Activated CD4-positive, alpha-beta T cell treated with anti-CD3 and anti-CD28 coated beads for 36 hours (primary cell): ENCODE data around the gene CLASP2. TPM values are rescaled to one million over a fixed set of nuclear protein-coding genes. Genes with fewer than 3 reads are reported as not detected.
"Not testable (repeated sequence)": the region's sequence is repeated elsewhere in the genome, so short reads cannot be mapped to it uniquely, and the experiment has no call there.

Experiments used
- ATAC-seq: fragments of 200-7000 bp; cut with Tn5 transposase; one replicate; pipeline ENCODE4 v1.10.0; 2021; ENCODE audit warnings: mild to moderate bottlenecking, moderate library complexity
- CTCF ChIA-PET: fragments of 350-600 bp; sonication (Branson Sonifier 250); formaldehyde crosslinking; loops from one replicate; lab custom pipeline; 2021; ENCODE audit warnings: antibody characterized with exemption; lab: Charles Lee
- POLR2A ChIA-PET: fragments of 350-600 bp; sonication (Branson Sonifier 250); formaldehyde crosslinking; loops from one replicate; lab custom pipeline; 2021; ENCODE audit warnings: antibody characterized with exemption, inconsistent platforms; lab: Charles Lee
- DNase-seq: peaks from one replicate; pipeline ENCODE4 v3.0.0-alpha.2; 2020
- H3K27ac Mint-ChIP-seq: one replicate; pipeline ENCODE4 v1.8.0; 2021; ENCODE audit warnings: mixed read lengths
- H3K27me3 Mint-ChIP-seq: one replicate; pipeline ENCODE4 v1.8.0; 2021; ENCODE audit warnings: mixed read lengths
- H3K36me3 Mint-ChIP-seq: one replicate; pipeline ENCODE4 v1.8.0; 2021; ENCODE audit warnings: low read depth, mixed read lengths
- H3K4me1 Mint-ChIP-seq: one replicate; pipeline ENCODE4 v1.8.0; 2021; ENCODE audit warnings: mixed read lengths
- H3K4me3 Mint-ChIP-seq: one replicate; pipeline ENCODE4 v1.8.0; 2021; ENCODE audit warnings: mild to moderate bottlenecking, moderate library complexity, mixed read lengths
- H3K9me3 Mint-ChIP-seq: one replicate; pipeline ENCODE4 v1.8.0; 2021; ENCODE audit warnings: low read depth, mixed read lengths
- intact Hi-C, 2 experiments: fragments of 100-400 bp; cut with DNase I in 1 of 2; cut with micrococcal nuclease in 1 of 2; formaldehyde crosslinking; loops; one replicate each; pipeline versions ENCODE4 v1.14.2 to v1.15.1; 2022 to 2024; cut with DNase I, micrococcal nuclease
- total RNA-seq, 2 experiments: library from RNA; stranded (reverse); gene quantifications; one replicate each; pipeline ENCODE4 v1.2.3, GENCODE V29; 2021

CLASP2 gene
- total RNA-seq, 2 experiments from 2014 or later: 45.5 to 68.5 TPM

- CTCF ChIA-PET: interaction anchor here (0.6 kb wide), 1 partner anchor 8 kb away, joined by 4 read pairs; no protein-coding TSS in a partner anchor
- peaks cover 30% of the 10 kb centered on the region for H3K36me3 Mint-ChIP-seq
- intact Hi-C loops: no loop called here
Measured at GRCh38 chr3:33496449-33496848, 221.6 kb downstream of the CLASP2 start.

GRCh38 chr3:33491721-33492120 is 226.3 kb downstream of the CLASP2 start:
- DNase-seq: no peak
- ChIA-PET CTCF (no interaction called here), POLR2A (no interaction called here)
- Mint-ChIP-seq H3K4me1 (no peaks in the 10 kb centered on the region), H3K27ac (no peak overlapping the region), H3K36me3 (peaks cover 4% of the 10 kb centered on the region), H3K27me3 (no peaks in the 10 kb centered on the region), H3K4me3 (no peak overlapping the region), H3K9me3 (no peaks in the 10 kb centered on the region)
- intact Hi-C loops: no loop called here
- ATAC-seq: no peak

More at GRCh38 chr3:33496449-33496848, 221.6 kb downstream of the CLASP2 start:
- Mint-ChIP-seq H3K4me3 (no peak overlapping the region), H3K4me1 (no peaks in the 10 kb centered on the region), H3K27ac (no peak overlapping the region), H3K27me3 (no peaks in the 10 kb centered on the region), H3K9me3 (peaks cover 2% of the 10 kb centered on the region)
- POLR2A ChIA-PET: no interaction called here
- DNase-seq (no peak), ATAC-seq (no peak)

- Mint-ChIP-seq H3K36me3 (peaks cover 4% of the 10 kb centered on the region), H3K9me3 (no peaks in the 10 kb centered on the region), H3K4me3 (no peak overlapping the region), H3K4me1 (no peaks in the 10 kb centered on the region), H3K27me3 (no peaks in the 10 kb centered on the region), H3K27ac (no peak overlapping the region)
- POLR2A ChIA-PET: no interaction called here
- CTCF ChIA-PET: no interaction called here
- no peak for ATAC-seq
- intact Hi-C loops: no loop called here
- no peak for DNase-seq
Measured at GRCh38 chr3:33490641-33491241, 227.3 kb downstream of the CLASP2 start.

GRCh38 chr3:33488683-33489082 is 229.4 kb downstream of the CLASP2 start:
- Mint-ChIP-seq H3K4me3 (no peak overlapping the region), H3K36me3 (peaks cover 4% of the 10 kb centered on the region), H3K4me1 (no peaks in the 10 kb centered on the region), H3K9me3 (no peaks in the 10 kb centered on the region), H3K27me3 (no peaks in the 10 kb centered on the region), H3K27ac (no peak overlapping the region)
- no peak for DNase-seq
- ChIA-PET POLR2A (no interaction called here), CTCF (interaction anchor here (0.7 kb wide), 1 partner anchor 8 kb away, joined by 4 read pairs; no protein-coding TSS in a partner anchor)
- no peak for ATAC-seq
- intact Hi-C loops: no loop called here

- ATAC-seq (no peak), DNase-seq (no peak)
- no peak overlapping the region for H3K4me3 Mint-ChIP-seq
- intact Hi-C loops: no loop called here
- peaks cover 4% of the 10 kb centered on the region for H3K36me3 Mint-ChIP-seq
- H3K4me1 Mint-ChIP-seq: no peaks in the 10 kb centered on the region
- CTCF ChIA-PET: interaction anchor here (0.7 kb wide), 1 partner anchor 8 kb away, joined by 4 read pairs; no protein-coding TSS in a partner anchor
- H3K27ac Mint-ChIP-seq: no peak overlapping the region
- POLR2A ChIA-PET: no interaction called here
- H3K27me3 Mint-ChIP-seq: no peaks in the 10 kb centered on the region
- H3K9me3 Mint-ChIP-seq: no peaks in the 10 kb centered on the region
Measured at GRCh38 chr3:33488246-33488645, 229.8 kb downstream of the CLASP2 start.

- no peak for DNase-seq
- ATAC-seq: no peak
- intact Hi-C loops: no loop called here
- POLR2A ChIA-PET: no interaction called here
- no peaks in the 10 kb centered on the region for H3K36me3 Mint-ChIP-seq
- no peak overlapping the region for H3K27ac Mint-ChIP-seq
- H3K9me3 Mint-ChIP-seq: no peaks in the 10 kb centered on the region
- no peaks in the 10 kb centered on the region for H3K4me1 Mint-ChIP-seq
- H3K4me3 Mint-ChIP-seq: no peak overlapping the region
- H3K27me3 Mint-ChIP-seq: no peaks in the 10 kb centered on the region
- CTCF ChIA-PET: interaction anchor here (1.2 kb wide), 1 partner anchor 109 kb away, joined by 3 read pairs; no protein-coding TSS in a partner anchor
Measured at GRCh38 chr3:33482111-33482521, 235.9 kb downstream of the CLASP2 start.

- intact Hi-C loops: no loop called here
- ChIA-PET POLR2A (no interaction called here), CTCF (interaction anchor here (0.7 to 0.9 kb wide), 5 partner anchors 9 to 343 kb away, joined by 3 to 4 read pairs (median 3); no protein-coding TSS in a partner anchor)
- no peak overlapping the region for H3K27ac Mint-ChIP-seq
- DNase-seq (no peak), ATAC-seq (no peak)
- H3K36me3 Mint-ChIP-seq: no peaks in the 10 kb centered on the region
- no peaks in the 10 kb centered on the region for H3K27me3 Mint-ChIP-seq
- no peaks in the 10 kb centered on the region for H3K9me3 Mint-ChIP-seq
- H3K4me1 Mint-ChIP-seq: no peaks in the 10 kb centered on the region
- H3K4me3 Mint-ChIP-seq: no peak overlapping the region
Measured at GRCh38 chr3:33474896-33475295, 243.2 kb downstream of the CLASP2 start.

- no peaks in the 10 kb centered on the region for H3K4me1 Mint-ChIP-seq
- intact Hi-C loops: no loop called here
Measured at GRCh38 chr3:33473813-33474212, 244.2 kb downstream of the CLASP2 start.

GRCh38 chr3:33467786-33468185 is 250.3 kb downstream of the CLASP2 start:
- intact Hi-C loops: no loop called here
- ChIA-PET POLR2A (no interaction called here), CTCF (interaction anchor here (0.7 kb wide), 2 partner anchors 288 to 310 kb away, joined by 3 read pairs; no protein-coding TSS in a partner anchor)
- Mint-ChIP-seq H3K36me3 (peaks cover 2% of the 10 kb centered on the region), H3K9me3 (peaks cover 2% of the 10 kb centered on the region), H3K27ac (no peak overlapping the region), H3K27me3 (no peaks in the 10 kb centered on the region), H3K4me3 (no peak overlapping the region), H3K4me1 (no peaks in the 10 kb centered on the region)
- DNase-seq: no peak
- ATAC-seq: no peak

More at GRCh38 chr3:33473813-33474212, 244.2 kb downstream of the CLASP2 start:
- no peak for ATAC-seq
- Mint-ChIP-seq H3K9me3 (no peaks in the 10 kb centered on the region), H3K27me3 (no peaks in the 10 kb centered on the region), H3K27ac (no peak overlapping the region), H3K36me3 (no peaks in the 10 kb centered on the region), H3K4me3 (no peak overlapping the region)
- ChIA-PET POLR2A (no interaction called here), CTCF (no interaction called here)
- no peak for DNase-seq

- ATAC-seq (no peak), DNase-seq (no peak)
- Mint-ChIP-seq H3K36me3 (peaks cover 16% of the 10 kb centered on the region), H3K27ac (no peak overlapping the region), H3K4me1 (no peaks in the 10 kb centered on the region), H3K4me3 (no peak overlapping the region), H3K9me3 (peaks cover 19% of the 10 kb centered on the region), H3K27me3 (no peaks in the 10 kb centered on the region)
- CTCF ChIA-PET: no interaction called here
- POLR2A ChIA-PET: interaction anchor here (0.6 kb wide), 1 partner anchor 410 kb away, joined by 3 read pairs; no protein-coding TSS in a partner anchor
- intact Hi-C loops: no loop called here
Measured at GRCh38 chr3:33461097-33461496, 257.0 kb downstream of the CLASP2 start.

GRCh38 chr3:33459577-33459976 is 258.5 kb downstream of the CLASP2 start:
- intact Hi-C loops, H3K4me3 Mint-ChIP-seq, POLR2A ChIA-PET, H3K27me3 Mint-ChIP-seq, ATAC-seq, H3K27ac Mint-ChIP-seq, DNase-seq, H3K4me1 Mint-ChIP-seq: not testable (repeated sequence)
- CTCF ChIA-PET: interaction anchor here (1.1 kb wide), 1 partner anchor 329 kb away, joined by 3 read pairs; no protein-coding TSS in a partner anchor
- Mint-ChIP-seq H3K9me3 (peaks cover 19% of the 10 kb centered on the region), H3K36me3 (peaks cover 20% of the 10 kb centered on the region)

GRCh38 chr3:33458446-33458845 is 259.6 kb downstream of the CLASP2 start:
- ChIA-PET CTCF (interaction anchor here (1.1 kb wide), 1 partner anchor 328 kb away, joined by 3 read pairs; no protein-coding TSS in a partner anchor), POLR2A (no interaction called here)
- H3K36me3 Mint-ChIP-seq: peaks cover 28% of the 10 kb centered on the region
- peaks cover 26% of the 10 kb centered on the region for H3K9me3 Mint-ChIP-seq
- H3K4me3 Mint-ChIP-seq: no peak overlapping the region
- ATAC-seq (no peak), DNase-seq (no peak)
- intact Hi-C loops: no loop called here
- H3K4me1 Mint-ChIP-seq: peaks cover 4% of the 10 kb centered on the region
- H3K27ac Mint-ChIP-seq: no peak overlapping the region
- peaks cover 2% of the 10 kb centered on the region for H3K27me3 Mint-ChIP-seq
